Measurements from ENCODE around the gene SNX7.

The SNX7 gene

GRCh38 chr1:98764485-98764884 is 103.0 kb downstream of the SNX7 start:
- no peak for DNase-seq (ENCODE audit: low read depth in 2 of 2)

- DNase-seq (ENCODE audit: low read depth in 2 of 2), result no peak
Measured at GRCh38 chr1:98766255-98766654, 104.7 kb downstream of the SNX7 start.

- no peak for DNase-seq (ENCODE audit: low read depth in 2 of 2)
Measured at GRCh38 chr1:98769162-98769561, 107.6 kb downstream of the SNX7 start.

- no peak for DNase-seq (ENCODE audit: low read depth in 2 of 2)
Measured at GRCh38 chr1:98781906-98782305, 120.4 kb downstream of the SNX7 start.

GRCh38 chr1:98783821-98784220 is 122.3 kb downstream of the SNX7 start:
- no peak for DNase-seq (ENCODE audit: low read depth in 2 of 2)

- DNase-seq (ENCODE audit: low read depth in 2 of 2), result no peak
Measured at GRCh38 chr1:98791498-98791897, 130.0 kb downstream of the SNX7 start.

- no peak for DNase-seq (ENCODE audit: low read depth in 2 of 2)
Measured at GRCh38 chr1:98792123-98792522, 130.6 kb downstream of the SNX7 start.

GRCh38 chr1:98793136-98793535 is 131.6 kb downstream of the SNX7 start:
- DNase-seq (ENCODE audit: low read depth in 2 of 2), result no peak

GRCh38 chr1:98794196-98794886 is 132.8 kb downstream of the SNX7 start:
- DNase-seq (ENCODE audit: low read depth in 2 of 2), result peak in 1 of 2 donors; percentile 37

- no peak for DNase-seq (ENCODE audit: low read depth in 2 of 2)
Measured at GRCh38 chr1:98796049-98796448, 134.5 kb downstream of the SNX7 start.

GRCh38 chr1:98797506-98797905 is 136.0 kb downstream of the SNX7 start:
- no peak for DNase-seq (ENCODE audit: low read depth in 2 of 2)
